Upper lobe of right lung (tissue), 1 donor: ENCODE results near the gene USP34. TPM values are rescaled to one million over a fixed set of nuclear protein-coding genes. Genes with fewer than 3 reads are reported as not detected.
"Not testable (repeated sequence)": the region's sequence is repeated elsewhere in the genome, so short reads cannot be mapped to it uniquely, and the experiment has no call there.

Source experiments
- ATAC-seq: fragments of 200-7000 bp; cut with Tn5 transposase; one replicate; pipeline ENCODE4 v1.9.1; 2020; ENCODE audit warnings: mild to moderate bottlenecking, moderate library complexity
- DNase-seq: peaks from one replicate; pipeline ENCODE4 v3.0.0-alpha.2; 2020
- H3K27ac ChIP-seq: fragments of 200-600 bp; one replicate; pipeline ENCODE4 v1.8.0; 2022
- H3K27me3 ChIP-seq: fragments of 200-600 bp; one replicate; pipeline ENCODE4 v1.8.0; 2022; ENCODE audit warnings: mild to moderate bottlenecking
- H3K36me3 ChIP-seq: fragments of 200-600 bp; one replicate; pipeline ENCODE4 v1.8.0; 2022
- H3K4me1 ChIP-seq: fragments of 200-600 bp; one replicate; pipeline ENCODE4 v1.8.0; 2022
- H3K4me3 ChIP-seq: fragments of 200-600 bp; one replicate; pipeline ENCODE4 v1.8.0; 2022; ENCODE audit warnings: mild to moderate bottlenecking
- H3K9me3 ChIP-seq: fragments of 200-600 bp; one replicate; pipeline ENCODE4 v1.8.0; 2022
- CTCF ChIP-seq: fragments of 200-600 bp; IDR thresholded peaks from one replicate; pipeline ENCODE4 v1.8.0; 2022; ENCODE audit warnings: antibody characterized with exemption
- intact Hi-C: fragments of 100-400 bp; cut with DNase I; formaldehyde crosslinking; loops from one replicate; pipeline ENCODE4 v1.11.0; 2022
- total RNA-seq: library from RNA; stranded (reverse); fragmentation: NEBNext Ultra II Directional; extraction: Animal tissue kit (Norgen Biotek cat#: 25700); gene quantifications from one replicate; pipeline ENCODE4 v1.2.1, GENCODE V29; 2021
- donor health status: DM: no; HTN: yes; CAD: no; lungs with severe emphysema.

USP34 gene
- total RNA-seq, 1 donor from 2014 or later = 112 TPM

DNA sequence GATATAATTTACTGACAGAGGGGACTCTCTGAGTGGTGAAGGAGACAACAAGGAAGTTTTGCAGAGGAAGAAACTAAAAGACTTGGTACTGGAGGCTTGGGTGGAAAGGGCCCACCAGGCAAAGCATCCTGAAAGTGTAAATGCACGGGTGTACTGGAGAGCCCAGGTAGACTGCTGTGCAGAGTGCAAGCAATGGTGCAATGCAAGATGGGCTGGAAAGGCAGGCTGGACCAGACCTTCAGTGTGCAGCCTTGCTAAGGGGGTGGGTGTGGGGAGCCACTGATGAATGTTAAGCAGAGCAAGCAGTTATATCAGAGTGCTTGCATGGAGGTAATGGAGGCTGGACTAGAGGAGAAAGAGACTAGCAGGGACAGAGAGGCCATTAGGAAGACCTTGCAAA lies 298.2 kb downstream of the USP34 start:
- Histone ChIP-seq H3K27ac (no peak overlapping the region), H3K4me3 (no peak overlapping the region), H3K4me1 (peaks cover 6% of the 10 kb centered on the region), H3K9me3 (no peaks in the 10 kb centered on the region), H3K36me3 (no peaks in the 10 kb centered on the region), H3K27me3 (no peaks in the 10 kb centered on the region)
- TF ChIP-seq CTCF = no peak
- ATAC-seq (no peak), DNase-seq (no peak)
- intact Hi-C loops = no loop called here

- TF ChIP-seq CTCF = no peak
- H3K27me3 ChIP-seq = no peaks in the 10 kb centered on the region
- H3K27ac ChIP-seq = no peak overlapping the region
- H3K4me3 ChIP-seq = no peak overlapping the region
- ATAC-seq = no peak
- H3K9me3 ChIP-seq = no peaks in the 10 kb centered on the region
- intact Hi-C loops = no loop called here
- no peaks in the 10 kb centered on the region for H3K4me1 ChIP-seq
- DNase-seq = no peak
- peaks cover 32% of the 10 kb centered on the region for H3K36me3 ChIP-seq
Measured at GRCh38 chr2:61167579-61167978, 303.3 kb downstream of the USP34 start.

DNA sequence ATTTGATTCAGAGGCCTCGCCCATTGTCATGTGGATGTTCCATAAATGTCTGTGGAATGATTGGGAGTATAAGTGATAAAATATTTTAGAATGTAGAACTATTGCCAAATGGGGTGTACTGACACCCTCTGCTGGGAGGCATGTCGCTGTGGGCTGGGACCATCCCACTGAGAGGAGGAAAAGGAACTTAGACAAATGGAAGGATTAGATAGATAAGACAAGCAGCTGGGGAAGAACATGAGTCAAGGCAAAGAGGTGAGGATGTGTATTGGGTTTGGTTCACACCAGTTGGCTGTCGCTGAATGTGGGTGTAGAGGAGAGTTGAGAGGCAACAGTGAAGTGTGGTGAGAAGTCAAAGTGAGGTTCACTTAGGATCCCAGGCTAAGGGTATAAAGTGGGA lies 304.9 kb downstream of the USP34 start:
- peaks cover 33% of the 10 kb centered on the region for H3K36me3 ChIP-seq
- no peak for DNase-seq
- intact Hi-C loops = no loop called here
- H3K27me3 ChIP-seq = no peaks in the 10 kb centered on the region
- no peak overlapping the region for H3K4me3 ChIP-seq
- no peak for TF ChIP-seq CTCF
- H3K9me3 ChIP-seq = no peaks in the 10 kb centered on the region
- ATAC-seq = no peak
- no peaks in the 10 kb centered on the region for H3K4me1 ChIP-seq
- no peak overlapping the region for H3K27ac ChIP-seq

GRCh38 chr2:61165082-61165481 lies 305.8 kb downstream of the USP34 start:
- H3K4me3 ChIP-seq, H3K4me1 ChIP-seq, H3K27ac ChIP-seq, ATAC-seq, H3K27me3 ChIP-seq, DNase-seq, intact Hi-C loops, H3K9me3 ChIP-seq: not testable (repeated sequence)
- peaks cover 33% of the 10 kb centered on the region for H3K36me3 ChIP-seq

- Histone ChIP-seq H3K4me1 (no peaks in the 10 kb centered on the region), H3K4me3 (no peak overlapping the region), H3K9me3 (no peaks in the 10 kb centered on the region), H3K36me3 (peaks cover 33% of the 10 kb centered on the region), H3K27ac (no peak overlapping the region), H3K27me3 (no peaks in the 10 kb centered on the region)
- no peak for TF ChIP-seq CTCF
- intact Hi-C loops = no loop called here
- ATAC-seq (no peak), DNase-seq (no peak)
Measured at GRCh38 chr2:61162721-61163120, 308.2 kb downstream of the USP34 start.

DNA sequence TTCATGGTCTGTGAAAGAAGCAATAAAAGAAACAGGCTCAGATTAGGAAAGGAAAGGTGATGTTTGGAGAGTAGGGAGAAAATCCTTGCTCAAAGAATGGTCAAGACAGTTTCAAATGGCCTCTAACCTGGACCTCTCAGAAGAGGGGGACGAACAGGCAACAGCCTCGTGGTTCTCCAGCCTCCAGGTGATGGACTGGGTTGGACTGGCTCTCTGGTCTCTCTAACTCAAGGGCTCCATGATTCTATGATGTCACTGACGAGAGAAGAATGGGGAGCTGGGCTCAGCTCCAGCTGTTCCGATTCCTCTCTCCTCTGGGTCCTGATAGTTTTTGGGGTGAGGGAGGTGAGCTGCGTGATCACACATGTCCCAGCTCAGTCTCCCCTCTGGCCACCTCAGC lies 309.0 kb downstream of the USP34 start, which contains the start of gene C2orf74:
Gene C2orf74 (plus strand): TSS at position 301 of the 400 bp plus-strand sequence. CDS start 327 bp downstream, outside the sequence.
- ATAC-seq = no peak
- TF ChIP-seq CTCF = no peak
- peaks cover 33% of the 10 kb centered on the region for H3K36me3 ChIP-seq
- DNase-seq = no peak
- no peak within 1 kb of the TSS for H3K27ac ChIP-seq
- no peaks in the 10 kb centered on the region for H3K27me3 ChIP-seq
- no peaks in the 10 kb centered on the region for H3K9me3 ChIP-seq
- H3K4me3 ChIP-seq = no peak within 1 kb of the TSS
- no peaks in the 10 kb centered on the region for H3K4me1 ChIP-seq
- intact Hi-C loops = no loop called here
